ENCODE results near the gene IGF2.
"Not testable (repeated sequence)": the region's sequence is repeated elsewhere in the genome, so short reads cannot be mapped to it uniquely, and the experiment has no call there.

The IGF2 gene, protein sequence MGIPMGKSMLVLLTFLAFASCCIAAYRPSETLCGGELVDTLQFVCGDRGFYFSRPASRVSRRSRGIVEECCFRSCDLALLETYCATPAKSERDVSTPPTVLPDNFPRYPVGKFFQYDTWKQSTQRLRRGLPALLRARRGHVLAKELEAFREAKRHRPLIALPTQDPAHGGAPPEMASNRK

GRCh38 chr11:2139123-2139521 lies at the start of gene IGF2:
IGF2 (minus strand) TSS chr11:2139389; CDS start chr11:2135523, 3,866 bp downstream.
- DNase-seq: no peak

GRCh38 chr11:2188745-2189144 lies 49.6 kb upstream of the IGF2 start:
- DNase-seq: no peak

GRCh38 chr11:2187280-2187707 lies 48.1 kb upstream of the IGF2 start:
- no peak for DNase-seq

DNA sequence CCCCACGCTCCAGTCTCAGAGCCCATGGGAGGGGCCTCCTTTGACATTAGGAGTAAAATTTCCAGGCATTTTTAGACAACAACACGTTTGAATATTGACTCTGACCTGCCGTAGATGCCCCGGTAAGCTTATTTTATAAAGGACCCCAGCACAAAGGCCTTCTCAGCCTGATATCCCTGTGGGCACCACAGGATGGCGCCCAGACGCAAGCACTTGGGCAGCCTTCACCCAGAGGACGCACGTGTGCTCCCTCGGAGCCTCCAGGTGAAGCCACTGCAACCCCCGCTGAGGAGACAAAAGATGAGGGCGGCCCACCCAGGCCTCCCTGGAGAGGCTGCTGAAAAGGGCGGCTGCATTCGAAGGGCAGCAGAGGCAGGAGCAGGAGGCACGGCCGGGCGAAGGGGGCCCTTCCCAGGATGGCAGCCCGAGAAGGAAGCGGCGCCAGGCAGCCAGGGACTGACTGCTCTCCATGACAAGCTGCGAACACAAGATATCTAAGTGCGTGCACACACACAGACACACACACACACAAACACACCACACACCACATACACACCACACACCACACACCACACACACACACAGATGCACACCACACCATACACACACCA lies 47.6 kb upstream of the IGF2 start:
- no peak for DNase-seq

GRCh38 chr11:2185324-2186085 lies 46.3 kb upstream of the IGF2 start:
- no peak for DNase-seq

GRCh38 chr11:2182692-2183474 lies 43.7 kb upstream of the IGF2 start:
- DNase-seq: no peak

- no peak for DNase-seq
These were observed 42.9 kb upstream of the IGF2 start for GRCh38 chr11:2182075-2182474.

- no peak for DNase-seq
These were observed 41.7 kb upstream of the IGF2 start for GRCh38 chr11:2180789-2181370.

- DNase-seq: no peak
These were observed 41.2 kb upstream of the IGF2 start for GRCh38 chr11:2180347-2180746.

DNA sequence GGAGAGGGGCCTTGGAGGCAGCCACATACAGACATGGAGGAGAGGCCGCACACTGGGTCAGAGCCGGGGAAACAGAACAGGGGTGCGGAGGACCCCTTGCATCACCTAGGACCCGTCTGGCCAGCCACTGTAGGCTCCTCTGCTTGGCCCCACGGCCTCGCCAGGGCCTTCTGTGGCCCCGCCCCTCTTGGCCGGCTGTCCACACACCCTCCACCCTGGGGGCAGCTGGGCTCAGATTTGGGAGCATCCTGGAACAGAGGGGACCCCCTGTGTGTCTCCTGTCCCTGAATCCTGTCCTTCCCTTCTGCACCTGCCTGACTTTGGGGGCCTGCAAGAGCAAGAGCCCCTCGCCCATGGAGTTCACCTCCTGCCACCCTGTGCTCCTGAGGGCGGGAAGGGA lies 40.3 kb upstream of the IGF2 start:
- DNase-seq: no peak

DNA sequence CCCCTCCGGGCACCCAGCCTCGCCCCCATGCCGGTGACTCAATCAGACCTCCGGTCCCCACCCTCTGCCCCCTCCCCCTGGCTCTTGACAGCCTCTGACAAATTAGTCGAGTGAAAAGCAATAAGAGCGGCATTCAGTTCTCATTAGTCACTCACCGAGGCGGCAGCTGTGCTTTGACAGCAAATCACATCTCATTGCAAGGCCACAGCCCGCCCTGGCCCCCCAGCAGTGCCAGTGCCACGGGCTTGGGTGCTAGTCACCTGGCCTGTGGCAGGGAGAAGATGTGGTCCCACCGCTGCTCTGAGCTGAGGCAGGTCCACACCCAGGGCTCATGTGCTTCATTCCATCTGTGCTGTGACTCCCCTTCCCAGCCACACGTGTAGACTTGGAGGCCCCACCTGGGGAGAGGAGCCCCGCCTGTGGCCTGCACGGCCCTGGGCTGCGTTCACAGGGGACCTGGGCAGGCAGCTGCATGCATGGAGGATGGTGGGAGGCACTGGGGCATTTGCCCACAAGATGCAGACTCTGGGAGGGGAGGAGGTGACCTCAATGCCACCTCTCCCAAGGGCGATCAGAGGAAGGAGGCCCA lies 39.8 kb upstream of the IGF2 start:
- no peak for DNase-seq

- DNase-seq: not testable (repeated sequence)
These were observed 39.0 kb upstream of the IGF2 start for GRCh38 chr11:2178055-2178773.

- DNase-seq: no peak
These were observed 37.9 kb upstream of the IGF2 start for GRCh38 chr11:2177076-2177475.

- DNase-seq: no peak
These were observed 37.3 kb upstream of the IGF2 start for GRCh38 chr11:2176389-2176900.

DNA sequence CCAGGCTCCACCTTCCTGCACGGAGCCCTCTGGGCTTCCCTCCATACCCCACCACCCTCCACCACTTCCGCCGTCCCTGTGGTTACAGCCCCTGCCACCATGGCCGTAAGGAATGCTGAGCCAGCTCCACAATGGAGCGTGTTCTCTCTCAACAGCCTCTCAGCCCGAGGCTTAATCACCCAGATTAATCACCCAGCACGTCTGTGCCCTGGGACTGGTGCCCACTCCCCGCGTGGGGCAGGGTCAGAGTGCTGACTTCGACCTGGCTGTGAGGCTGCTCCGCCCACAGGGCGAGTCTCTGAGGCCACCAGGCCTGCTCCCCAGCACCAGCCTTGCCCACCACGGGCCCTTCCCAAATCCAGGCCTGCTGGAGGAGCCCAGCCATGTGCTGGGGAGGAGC lies 36.5 kb upstream of the IGF2 start:
- DNase-seq: no peak

GRCh38 chr11:2174361-2174760 lies 35.2 kb upstream of the IGF2 start:
- no peak for DNase-seq

DNA sequence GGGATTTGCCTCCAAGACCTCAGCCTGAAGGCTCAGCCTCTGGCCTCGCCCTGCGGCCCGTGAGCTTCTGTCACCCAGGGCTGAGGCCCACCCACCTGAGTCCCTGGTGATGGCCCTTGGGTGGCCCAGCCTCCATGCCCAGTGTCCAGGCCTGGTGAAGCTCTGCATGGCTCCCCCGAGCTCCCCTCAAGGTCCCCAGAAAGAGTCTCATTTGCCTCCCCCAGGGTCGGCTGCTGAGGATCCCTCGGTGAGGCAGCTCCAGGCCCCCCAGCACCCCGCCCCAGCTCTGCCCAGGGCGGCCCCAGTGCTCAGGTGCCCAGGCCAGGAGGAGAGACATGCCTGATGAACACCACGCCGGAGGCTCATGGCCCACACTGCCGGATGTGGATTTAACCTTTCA lies 34.6 kb upstream of the IGF2 start:
- DNase-seq: no peak

- DNase-seq: no peak
These were observed 34.0 kb upstream of the IGF2 start for GRCh38 chr11:2173150-2173693.

GRCh38 chr11:2172676-2173075 lies 33.5 kb upstream of the IGF2 start:
- DNase-seq: no peak

GRCh38 chr11:2171591-2172003 lies 32.4 kb upstream of the IGF2 start, which contains the start of gene TH:
TH (minus strand) TSS chr11:2171815; CDS start chr11:2171786, 29 bp downstream.
- DNase-seq: no peak

All from cortex of kidney (tissue), 1 donor.